Heart right ventricle (tissue), 16 donors: ENCODE results near the gene PAF1. TPM values are rescaled to one million over a fixed set of nuclear protein-coding genes. Genes with fewer than 3 reads are reported as not detected.

Experiments
- ATAC-seq, 8 donors: fragments of 200-7000 bp; cut with Tn5 transposase; one replicate each; pipeline ENCODE4 v1.9.1; 2020; ENCODE audit warnings: mild to moderate bottlenecking in 8 of 8, moderate library complexity in 8 of 8, moderate number of reproducible peaks in 1 of 8
- DNase-seq, 2 donors: peaks; one replicate each; pipeline ENCODE4 v3.0.0-alpha.2; 2020
- H3K27ac ChIP-seq, 10 donors: fragments of 200-600 bp; sonication (generic) in 2 of 10; one replicate each; pipeline versions ENCODE4 v1.5.0 to v1.8.0; 2020 to 2022; ENCODE audit warnings: mild to moderate bottlenecking in 3 of 10
- H3K27me3 ChIP-seq, 7 donors: fragments of 200-600 bp; one replicate each; pipeline ENCODE4 v1.8.0; 2021 to 2022; ENCODE audit warnings: mild to moderate bottlenecking in 2 of 7
- H3K36me3 ChIP-seq, 9 donors: fragments of 200-600 bp; sonication (generic) in 1 of 9; one replicate each; pipeline versions ENCODE4 v1.5.0 to v1.8.0; 2020 to 2022; ENCODE audit warnings: mild to moderate bottlenecking in 2 of 9
- H3K4me1 ChIP-seq, 9 donors: fragments of 200-600 bp; sonication (generic) in 1 of 9; one replicate each; pipeline versions ENCODE4 v1.5.0 to v1.8.0; 2020 to 2022; ENCODE audit warnings: mild to moderate bottlenecking in 4 of 9
- H3K4me3 ChIP-seq, 10 donors: fragments of 200-600 bp; sonication (generic) in 2 of 10; one replicate each; pipeline versions ENCODE4 v1.5.0 to v1.8.0; 2020 to 2022; ENCODE audit warnings: mild to moderate bottlenecking in 7 of 10, moderate library complexity in 2 of 10
- H3K9me3 ChIP-seq, 11 donors: fragments of 200-600 bp in 10 of 11; sonication (generic) in 2 of 11; one replicate each; pipeline versions ENCODE4 v1.5.0 to v1.8.0; 2013 to 2022; ENCODE audit warnings: mild to moderate bottlenecking in 2 of 11, control low read depth in 1 of 11, moderate library complexity in 1 of 11
- CTCF ChIP-seq, 9 donors: fragments of 200-600 bp; sonication (generic) in 2 of 9; IDR thresholded peaks; one replicate each; pipeline versions ENCODE4 v1.5.0 to v1.8.0; 2021 to 2022; ENCODE audit warnings: antibody characterized with exemption in 9 of 9, mild to moderate bottlenecking in 5 of 9, moderate library complexity in 1 of 9
- WGBS, 2 donors: extraction: QIAGEN DNeasy Blood & Tissue Kit; methylation state at CpG; one replicate each; pipeline ENCODE4 v1.1.7; 2013; ENCODE audit warnings: inconsistent platforms in 1 of 2; 5-methylcytosine and 5-hydroxymethylcytosine counted together
- intact Hi-C, 10 donors: fragments of 100-400 bp; cut with DNase I; formaldehyde crosslinking; loops; one replicate each; pipeline versions ENCODE4 v1.11.1 to v1.14.2; 2022
- long read RNA-seq, 3 donors: library from polyadenylated mRNA; unstranded; transcript quantifications; one replicate each; pipeline ENCODE4 v2.0.0, GENCODE V29; 2020 to 2021
- polyA plus RNA-seq, 2 donors: library from polyadenylated mRNA; stranded (reverse); fragments of 200-250 nt; gene quantifications; one replicate each; pipeline ENCODE4 v1.2.3, GENCODE V29; 2013
- total RNA-seq, 10 donors: library from RNA; stranded (reverse); fragmentation: NEBNext Ultra II Directional in 3 of 10; extraction: Animal tissue kit (Norgen Biotek cat#: 25700) in 3 of 10; gene quantifications; one replicate each; pipeline versions ENCODE4 v1.2.1 to v1.2.4, GENCODE V29; 2021 to 2023
- donor health status: Arrhythmogenic right ventricular cardiomyopathy.
- donor health status: ischemic (EF 13 %, LVEDD 7.1; RV severe dilation, severe dysfunction).
- donor health status: healthy with polysubstance abuse.
- donor health status: DM: no; HTN: yes; CAD: no.
- donor health status: DM: no; HTN: no; CAD: no.
- donor health status: ischemic (EF 25% LVEDD 6.9; RV normal size, moderate dysfunction).
- donor health status: ischemic (EF 25% LVEDD 5.7; RV mildly dilated, moderate dysfunction).
- donor health status: healthy.
- donor health status: DM: yes; HTN: yes; CAD: no.
- donor health status: Ischemic cardiomyopathy.
- donor health status: ischemic (EF 35%, LVEDD 5.7; RV mildly dilated, moderate dysfunction).
- donor health status: nonischemic (EF 11% LVEDD 7.7; RV severe dilation, severe dysfunction).
- donor health status: DM: yes; HTN: yes; CAD: no.
- donor health status: PGD.
- donor health status: ischemic (EF 29% LVEDD 5.4; RV normal size, mild dysfunction).
- donor health status: nonischemic (EF 23%, LVEDD 6.1; RV moderate dilation, normal function).

The PAF1 gene
- total RNA-seq (10 to 100 TPM; 34.3 to 46.4 (median 38.8) TPM), polyA plus RNA-seq (10 to 100 TPM; 24.1 to 48.2 TPM)
- long read RNA-seq, donor 1, transcript PAF1-201 (14 exons, 2,066 nt), result major isoform, 53 of 73 reads
- long read RNA-seq, donor 1, partial matches to known transcripts, result 9 of 73 reads
- long read RNA-seq, donor 1, other reads (novel, unspliced or antisense), result 11 of 73 reads
- long read RNA-seq, donor 2, transcript PAF1-201 (14 exons, 2,066 nt), result major isoform, 55 of 73 reads
- long read RNA-seq, donor 2, partial matches to known transcripts, result 4 of 73 reads
- long read RNA-seq, donor 2, other reads (novel, unspliced or antisense), result 14 of 73 reads
- long read RNA-seq, donor 3, transcript PAF1-201 (14 exons, 2,066 nt), result major isoform, 127 of 162 reads
- long read RNA-seq, donor 3, partial matches to known transcripts, result 14 of 162 reads
- long read RNA-seq, donor 3, other reads (novel, unspliced or antisense), result 21 of 162 reads

GRCh38 chr19:39390751-39391437 is at the start of gene PAF1, which contains the start of gene MED29:
PAF1 (minus strand) TSS chr19:39391106; CDS start chr19:39390864, 242 bp downstream.
MED29 (plus strand) TSS chr19:39391378; CDS start chr19:39391423, 45 bp downstream.
- peaks cover 12 to 27% (median 24%) of the 10 kb centered on the region in 9 donors for H3K4me1 ChIP-seq
- 0% methylated on average over 60 of the region's 60 CpGs for WGBS, 2 donors

GRCh38 chr19:39438270-39438934 is 47.5 kb upstream of the PAF1 start:
- Histone ChIP-seq H3K36me3 (peaks cover 0 to 17% (median 10%) of the 10 kb centered on the region in 9 donors), H3K4me1 (peaks cover 10 to 38% (median 27%) of the 10 kb centered on the region in 9 donors), H3K4me3 (no peak overlapping the region), H3K27me3 (peaks cover 0 to 6% (median 0%) of the 10 kb centered on the region in 7 donors), H3K27ac (no peak overlapping the region), H3K9me3 (no peaks in the 10 kb centered on the region)
- ATAC-seq, result no peak
- intact Hi-C loops, result no loop called here
- TF ChIP-seq CTCF (IDR thresholded peaks at IDR 0.05), result no peak
- WGBS, 2 donors, result 81% methylated on average over 9 of the region's 9 CpGs
- DNase-seq, result no peak

More at GRCh38 chr19:39390751-39391437, at the start of gene PAF1, which contains the start of gene MED29:
- peak; percentile 94 to 98 (median 96) for ATAC-seq
- Histone ChIP-seq H3K4me3 (peak within 1 kb of the TSS; percentile 66 to 99 (median 94)), H3K27me3 (no peaks in the 10 kb centered on the region), H3K27ac (peak within 1 kb of the TSS; percentile 94 to 100 (median 98)), H3K36me3 (peaks cover 0 to 75% (median 43%) of the 10 kb centered on the region in 9 donors), H3K9me3 (no peaks in the 10 kb centered on the region)
- peak in 2 of 9 donors; percentile 4 to 16 for TF ChIP-seq CTCF (IDR thresholded peaks at IDR 0.05)
- intact Hi-C loops, result loop anchor here in 3 of 10 donors (1.0 to 5.0 kb wide), 4 partner anchors 48 to 54 kb away; partner anchors contain the start of genes SAMD4B (in 2 of the 3) and SUPT5H (in 1 of the 3)
- DNase-seq, result peak; percentile 94 to 99

GRCh38 chr19:39436350-39436716 is 45.4 kb upstream of the PAF1 start:
- Histone ChIP-seq H3K27ac (peak overlapping the region; percentile 28 to 96 (median 87)), H3K27me3 (peaks cover 0 to 6% (median 0%) of the 10 kb centered on the region in 7 donors), H3K9me3 (no peaks in the 10 kb centered on the region), H3K4me1 (peaks cover 10 to 40% (median 27%) of the 10 kb centered on the region in 9 donors), H3K36me3 (peaks cover 0 to 34% (median 26%) of the 10 kb centered on the region in 9 donors), H3K4me3 (peak overlapping the region; percentile 18 to 99 (median 84))
- WGBS, 2 donors, result 0% methylated on average over 2 of the region's 2 CpGs
- ATAC-seq (no peak), DNase-seq (no peak)
- no peak for TF ChIP-seq CTCF (IDR thresholded peaks at IDR 0.05)
- intact Hi-C loops, result no loop called here
